DND-41 (cell line): ENCODE measurements around the gene RPIA.
A peak's percentile ranks its signal among the peaks of the same experiment; 100 is the strongest.

ENCODE experiments used
- ATAC-seq: fragments of 200-7000 bp; cut with Tn5 transposase; 3 replicates; pipeline ENCODE4 v1.9.1; 2021; ENCODE audit warnings: low read depth; ENCODE audit not compliant: insufficient read depth
- DNase-seq: peaks from one replicate; pipeline ENCODE4 v3.0.0-alpha.2; 2020
- H2AFZ ChIP-seq: 2 replicates; pipeline ENCODE4 v1.6.0; 2012; ENCODE audit warnings: low read depth, low read length
- H3K27ac ChIP-seq: 2 replicates; pipeline ENCODE4 v1.5.1; 2012; ENCODE audit warnings: low read length, inconsistent platforms
- H3K27me3 ChIP-seq: fragments of 200-600 bp; sonication (generic); 2 replicates; pipeline ENCODE4 v1.6.0; 2012; ENCODE audit warnings: low read length, mild to moderate bottlenecking, inconsistent platforms; ENCODE audit not compliant: insufficient read depth, poor library complexity
- H3K36me3 ChIP-seq: 2 replicates; pipeline ENCODE4 v1.5.1; 2012; ENCODE audit warnings: low read length, inconsistent platforms; ENCODE audit not compliant: insufficient read depth
- H3K4me1 ChIP-seq: 2 replicates; pipeline ENCODE4 v1.5.1; 2012; ENCODE audit warnings: mild to moderate bottlenecking, low read length; ENCODE audit not compliant: insufficient read depth
- H3K4me2 ChIP-seq: 2 replicates; pipeline ENCODE4 v1.6.0; 2012; ENCODE audit warnings: mild to moderate bottlenecking, moderate library complexity, low read length, inconsistent platforms; ENCODE audit not compliant: insufficient read depth
- H3K4me3 ChIP-seq, 2 experiments: fragments of 200-600 bp in 1 of 2; shearing (Covaris generic) in 1 of 2; 2 replicates each; pipeline ENCODE4 v1.5.1; 2012 to 2016; ENCODE audit warnings: inconsistent platforms in 2 of 2, low read length in 2 of 2, mild to moderate bottlenecking in 2 of 2, low read depth in 1 of 2, moderate library complexity in 1 of 2
- H3K79me2 ChIP-seq: 2 replicates; pipeline ENCODE4 v1.6.0; 2012; ENCODE audit warnings: low read length, inconsistent platforms; ENCODE audit not compliant: insufficient read depth
- H3K9ac ChIP-seq: 2 replicates; pipeline ENCODE4 v1.6.0; 2012; ENCODE audit warnings: low read depth, mild to moderate bottlenecking, inconsistent platforms, low read length, moderate library complexity
- H3K9me3 ChIP-seq: 2 replicates; pipeline ENCODE4 v1.5.1; 2012; ENCODE audit warnings: low read length, moderate library complexity, mild to moderate bottlenecking, inconsistent platforms; ENCODE audit not compliant: insufficient read depth, severe bottlenecking
- H4K20me1 ChIP-seq: 2 replicates; pipeline ENCODE4 v1.6.0; 2012; ENCODE audit warnings: low read length; ENCODE audit not compliant: insufficient read depth
- EZH2 ChIP-seq: IDR thresholded peaks from 3 replicates; pipeline ENCODE4 v1.6.1; 2012; ENCODE audit warnings: borderline replicate concordance, low read depth, mild to moderate bottlenecking, moderate library complexity, low read length, inconsistent platforms; ENCODE audit not compliant: severe bottlenecking
- TF ChIP-seq, protein P1 (sequence below): IDR thresholded peaks from 2 replicates; pipeline ENCODE4 v1.5.1; 2012; ENCODE audit warnings: borderline replicate concordance, low read length, moderate library complexity, mild to moderate bottlenecking; ENCODE audit not compliant: poor library complexity, severe bottlenecking; ENCODE audit errors: extremely low read depth

The RPIA gene

DNA sequence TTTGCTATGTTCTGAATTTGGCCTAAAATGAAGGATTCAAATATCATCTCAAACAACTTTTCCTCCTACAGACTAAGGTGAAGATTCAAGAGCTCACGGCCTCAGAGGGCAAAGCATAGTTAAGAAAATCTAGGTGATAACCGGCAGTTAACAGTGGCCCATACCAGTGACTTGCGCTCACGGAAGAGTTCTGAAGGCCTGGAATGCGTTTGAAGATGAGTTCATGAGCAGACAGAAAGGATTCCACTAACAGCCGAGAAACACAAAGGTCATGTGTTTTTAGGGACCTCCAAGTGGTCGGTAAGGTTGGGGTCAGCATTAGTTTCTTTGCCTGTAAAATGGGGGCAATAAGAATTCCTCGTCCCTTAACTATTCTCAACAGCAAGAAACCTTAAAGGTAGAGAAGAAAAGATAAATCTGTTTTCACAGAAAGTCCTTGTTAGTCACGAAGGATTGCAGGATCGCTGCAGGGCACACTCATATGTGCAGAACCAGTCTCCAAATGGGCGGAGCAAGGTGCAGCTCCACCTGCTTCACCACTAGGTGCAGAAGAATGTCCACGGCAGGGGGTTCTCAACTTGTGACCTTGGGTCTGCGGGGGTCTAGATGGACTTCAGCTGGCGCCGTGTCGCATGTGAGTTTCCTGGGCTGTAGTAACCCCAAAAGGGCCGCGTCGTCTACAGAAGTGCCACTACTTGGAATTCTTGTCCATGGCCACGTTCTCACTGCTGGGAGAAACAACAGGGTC, 708 bp upstream of the RPIA start:
- TF ChIP-seq, protein P1, sequence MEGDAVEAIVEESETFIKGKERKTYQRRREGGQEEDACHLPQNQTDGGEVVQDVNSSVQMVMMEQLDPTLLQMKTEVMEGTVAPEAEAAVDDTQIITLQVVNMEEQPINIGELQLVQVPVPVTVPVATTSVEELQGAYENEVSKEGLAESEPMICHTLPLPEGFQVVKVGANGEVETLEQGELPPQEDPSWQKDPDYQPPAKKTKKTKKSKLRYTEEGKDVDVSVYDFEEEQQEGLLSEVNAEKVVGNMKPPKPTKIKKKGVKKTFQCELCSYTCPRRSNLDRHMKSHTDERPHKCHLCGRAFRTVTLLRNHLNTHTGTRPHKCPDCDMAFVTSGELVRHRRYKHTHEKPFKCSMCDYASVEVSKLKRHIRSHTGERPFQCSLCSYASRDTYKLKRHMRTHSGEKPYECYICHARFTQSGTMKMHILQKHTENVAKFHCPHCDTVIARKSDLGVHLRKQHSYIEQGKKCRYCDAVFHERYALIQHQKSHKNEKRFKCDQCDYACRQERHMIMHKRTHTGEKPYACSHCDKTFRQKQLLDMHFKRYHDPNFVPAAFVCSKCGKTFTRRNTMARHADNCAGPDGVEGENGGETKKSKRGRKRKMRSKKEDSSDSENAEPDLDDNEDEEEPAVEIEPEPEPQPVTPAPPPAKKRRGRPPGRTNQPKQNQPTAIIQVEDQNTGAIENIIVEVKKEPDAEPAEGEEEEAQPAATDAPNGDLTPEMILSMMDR, result peak; percentile 32
- no peak for TF ChIP-seq EZH2
- no peaks in the 10 kb centered on the region; the same call in 1 of the 2 replicates for H3K36me3 ChIP-seq
- H3K79me2 ChIP-seq, result peaks cover 53% of the 10 kb centered on the region
- H3K27me3 ChIP-seq, result no peaks in the 10 kb centered on the region
- H3K4me1 ChIP-seq, result peaks cover 38% of the 10 kb centered on the region
- H3K4me2 ChIP-seq, result peak overlapping the region; percentile 94
- peak overlapping the region; percentile 99 for H2AFZ ChIP-seq
- peak overlapping the region; percentile 72 for H3K9ac ChIP-seq
- ATAC-seq, result peak; percentile 0; the same call in 2 of the 3 replicates
- no peak for DNase-seq
- H4K20me1 ChIP-seq, result peaks cover 18% of the 10 kb centered on the region; the same call in 1 of the 2 replicates
- H3K9me3 ChIP-seq, result peaks cover 11% of the 10 kb centered on the region
- peak overlapping the region; percentile 96 for H3K27ac ChIP-seq
- peak overlapping the region; percentile 73 to 99 for H3K4me3 ChIP-seq

DNA sequence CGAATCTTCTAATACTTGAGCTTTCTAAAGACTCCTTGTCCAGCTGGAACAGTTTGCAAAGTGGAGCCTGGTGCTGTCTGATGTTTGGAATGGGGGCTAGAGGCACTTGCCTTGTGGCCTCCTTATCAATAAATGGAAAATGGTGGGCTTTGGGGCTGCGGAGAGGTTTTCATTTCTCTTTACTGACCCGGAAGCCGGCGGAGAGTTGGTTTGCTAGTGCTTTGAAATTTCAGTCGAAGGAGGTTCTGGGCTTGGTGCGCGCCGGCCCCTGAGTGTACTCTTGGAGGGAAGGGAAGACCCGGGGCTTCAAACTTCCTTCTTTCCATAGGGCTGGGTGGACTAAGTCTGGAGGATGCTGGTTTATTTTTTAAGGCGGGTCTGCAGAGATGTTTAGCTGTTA, 714 bp downstream of the RPIA start:
- Histone ChIP-seq H4K20me1 (peaks cover 24% of the 10 kb centered on the region; the same call in 1 of the 2 replicates), H3K79me2 (peaks cover 66% of the 10 kb centered on the region), H3K27ac (peak overlapping the region; percentile 80), H3K27me3 (no peaks in the 10 kb centered on the region), H3K36me3 (no peaks in the 10 kb centered on the region; the same call in 1 of the 2 replicates), H3K9me3 (peaks cover 10% of the 10 kb centered on the region), H3K4me3 (peak overlapping the region; percentile 90 to 99), H3K9ac (peak overlapping the region; percentile 72), H3K4me1 (peaks cover 40% of the 10 kb centered on the region), H2AFZ (peak overlapping the region; percentile 98), H3K4me2 (peak overlapping the region; percentile 94)
- DNase-seq, result peak; percentile 58
- TF ChIP-seq, protein P1, result no peak
- TF ChIP-seq EZH2, result no peak
- ATAC-seq, result peak; percentile 4; the same call in 2 of the 3 replicates

DNA sequence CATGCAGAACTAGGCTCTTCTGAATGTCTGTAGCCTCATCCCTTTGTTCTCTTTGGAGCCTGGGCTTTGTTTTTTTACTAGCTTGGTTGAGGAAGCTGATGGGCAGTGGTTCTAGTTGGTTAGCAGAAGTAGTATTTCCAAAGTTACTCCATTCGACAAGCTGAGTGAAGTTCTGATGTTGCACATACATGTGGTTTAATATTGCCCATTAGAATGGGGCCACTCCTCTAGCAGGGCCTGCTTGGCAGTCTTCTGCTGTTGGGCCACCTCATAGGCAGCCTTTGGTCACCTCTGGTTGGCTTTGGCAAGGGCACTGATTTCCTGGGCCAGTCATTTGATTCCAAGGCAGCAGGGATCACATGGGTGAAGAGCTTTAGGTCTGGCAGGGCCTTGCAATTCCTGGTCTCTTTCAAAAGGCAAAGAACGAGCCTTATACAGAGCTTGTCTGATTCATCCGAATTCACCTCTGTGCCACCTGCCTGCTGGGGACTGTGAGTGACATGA, 2.5 kb downstream of the RPIA start:
- H3K9ac ChIP-seq, result no peak overlapping the region
- no peak overlapping the region for H2AFZ ChIP-seq
- peak overlapping the region; percentile 94 for H3K4me2 ChIP-seq
- DNase-seq (no peak), ATAC-seq (no peak)
- H3K4me1 ChIP-seq, result peaks cover 40% of the 10 kb centered on the region
- peaks cover 9% of the 10 kb centered on the region for H3K36me3 ChIP-seq
- H4K20me1 ChIP-seq, result peaks cover 29% of the 10 kb centered on the region; the same call in 1 of the 2 replicates
- H3K27me3 ChIP-seq, result no peaks in the 10 kb centered on the region
- H3K79me2 ChIP-seq, result peaks cover 84% of the 10 kb centered on the region
- H3K27ac ChIP-seq, result no peak overlapping the region
- peak overlapping the region in 1 of 2 experiments; percentile 99; a peak in 1 of 4 replicates for H3K4me3 ChIP-seq
- TF ChIP-seq, protein P1, result no peak
- no peak for TF ChIP-seq EZH2
- H3K9me3 ChIP-seq, result peaks cover 10% of the 10 kb centered on the region
